ENCODE results near the gene LRIG3.

Gene LRIG3

DNA sequence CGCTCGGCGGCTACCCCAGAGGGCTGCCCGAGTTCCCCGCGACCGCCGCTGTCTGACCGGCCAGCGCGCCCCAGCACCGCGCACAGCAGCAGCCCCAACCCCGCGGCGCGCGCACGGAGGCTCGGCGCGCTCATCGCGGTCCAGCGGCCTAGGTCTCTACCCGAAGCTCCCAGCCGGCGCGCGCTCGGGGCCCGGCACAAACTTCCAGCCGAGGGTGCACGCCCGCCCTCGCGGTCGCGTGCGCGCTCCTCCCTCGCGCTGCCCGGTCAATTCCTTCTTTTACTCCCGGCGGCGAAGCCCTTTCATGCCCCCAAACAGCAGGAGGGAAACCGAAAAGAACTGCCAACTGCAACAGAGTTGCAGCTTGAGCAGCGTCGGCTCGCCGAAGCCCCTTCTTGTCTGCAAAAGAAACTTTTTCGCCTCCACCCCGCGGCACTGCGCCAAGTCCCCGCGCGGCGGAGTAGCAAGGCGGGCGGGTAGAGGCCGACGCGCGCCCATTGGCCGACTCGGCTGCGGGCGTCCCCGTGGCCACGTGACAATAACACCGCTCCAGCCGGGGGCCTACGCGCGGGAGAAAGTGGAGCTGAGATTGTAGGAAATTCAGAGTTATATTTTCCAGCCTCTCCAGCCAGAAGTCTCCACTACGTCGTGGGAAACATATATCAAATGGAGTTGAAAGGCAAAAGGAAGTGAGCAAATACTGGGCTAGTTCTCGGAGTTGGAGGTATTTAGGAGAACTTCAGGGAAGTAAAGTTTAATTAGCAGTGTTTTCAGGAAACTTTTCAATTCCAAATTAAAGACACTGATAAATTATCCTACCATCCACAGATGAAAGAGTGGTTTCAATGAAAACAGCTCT, at the start of gene LRIG3:
Gene LRIG3, minus strand, starts transcription at position 403 of the 859 bp plus-strand sequence. Its CDS starts 269 bp downstream, at position 134.
- Histone ChIP-seq H3K4me1 (ENCODE audit: control insufficient read depth, insufficient read depth, low read length) (peaks cover 2% of the 10 kb centered on the region), H3K4me3 (ENCODE audit: low read length) (peak within 1 kb of the TSS; percentile 87), H3K9ac (ENCODE audit: low read length) (peak within 1 kb of the TSS; percentile 52), H3K27ac (ENCODE audit: low read depth, low read length) (peak within 1 kb of the TSS; percentile 88), H3K27me3 (ENCODE audit: control insufficient read depth, insufficient read depth, low read length) (no peaks in the 10 kb centered on the region), H3K36me3 (ENCODE audit: control insufficient read depth, insufficient read depth, low read length) (no peaks in the 10 kb centered on the region)

- Histone ChIP-seq H3K9ac (ENCODE audit: low read length) (no peak overlapping the region), H3K36me3 (ENCODE audit: control insufficient read depth, insufficient read depth, low read length) (no peaks in the 10 kb centered on the region), H3K4me1 (ENCODE audit: control insufficient read depth, insufficient read depth, low read length) (no peaks in the 10 kb centered on the region), H3K27me3 (ENCODE audit: control insufficient read depth, insufficient read depth, low read length) (no peaks in the 10 kb centered on the region), H3K4me3 (ENCODE audit: low read length) (no peak overlapping the region), H3K27ac (ENCODE audit: low read depth, low read length) (no peak overlapping the region)
Observed at GRCh38 chr12:58969237-58969636, 48.9 kb upstream of the LRIG3 start.

DNA sequence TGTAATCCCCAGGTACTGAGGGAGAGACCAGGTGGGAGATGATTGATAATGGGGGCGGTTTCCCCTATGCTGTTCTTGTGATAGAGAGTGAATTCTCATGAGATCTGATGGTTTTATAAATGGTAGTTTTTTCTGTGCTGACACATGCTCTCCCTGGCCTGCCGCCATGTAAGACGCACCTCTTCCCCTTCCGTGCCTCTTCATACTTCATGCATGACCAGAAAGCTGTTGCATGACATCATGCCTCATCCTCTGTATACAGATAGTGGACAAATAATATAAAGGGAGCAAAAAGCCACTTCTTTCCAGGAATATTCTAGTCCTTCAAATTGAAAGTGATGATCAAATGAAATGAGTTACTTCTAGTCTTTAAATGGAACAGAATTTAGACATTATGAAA, 47.3 kb upstream of the LRIG3 start:
- H3K9ac ChIP-seq (ENCODE audit: low read length), result no peak overlapping the region
- H3K27me3 ChIP-seq (ENCODE audit: control insufficient read depth, insufficient read depth, low read length), result no peaks in the 10 kb centered on the region
- H3K4me1 ChIP-seq (ENCODE audit: control insufficient read depth, insufficient read depth, low read length), result no peaks in the 10 kb centered on the region
- H3K36me3 ChIP-seq (ENCODE audit: control insufficient read depth, insufficient read depth, low read length), result no peaks in the 10 kb centered on the region
- H3K27ac ChIP-seq (ENCODE audit: low read depth, low read length), result no peak overlapping the region
- no peak overlapping the region for H3K4me3 ChIP-seq (ENCODE audit: low read length)

GRCh38 chr12:58966939-58967338, 46.6 kb upstream of the LRIG3 start:
- Histone ChIP-seq H3K4me1 (ENCODE audit: control insufficient read depth, insufficient read depth, low read length) (no peaks in the 10 kb centered on the region), H3K27me3 (ENCODE audit: control insufficient read depth, insufficient read depth, low read length) (no peaks in the 10 kb centered on the region), H3K27ac (ENCODE audit: low read depth, low read length) (no peak overlapping the region)

GRCh38 chr12:58965568-58965967, 45.3 kb upstream of the LRIG3 start:
- no peaks in the 10 kb centered on the region for H3K36me3 ChIP-seq (ENCODE audit: control insufficient read depth, insufficient read depth, low read length)

More at GRCh38 chr12:58966939-58967338, 46.6 kb upstream of the LRIG3 start:
- Histone ChIP-seq H3K9ac (ENCODE audit: low read length) (no peak overlapping the region), H3K36me3 (ENCODE audit: control insufficient read depth, insufficient read depth, low read length) (no peaks in the 10 kb centered on the region), H3K4me3 (ENCODE audit: low read length) (no peak overlapping the region)

DNA sequence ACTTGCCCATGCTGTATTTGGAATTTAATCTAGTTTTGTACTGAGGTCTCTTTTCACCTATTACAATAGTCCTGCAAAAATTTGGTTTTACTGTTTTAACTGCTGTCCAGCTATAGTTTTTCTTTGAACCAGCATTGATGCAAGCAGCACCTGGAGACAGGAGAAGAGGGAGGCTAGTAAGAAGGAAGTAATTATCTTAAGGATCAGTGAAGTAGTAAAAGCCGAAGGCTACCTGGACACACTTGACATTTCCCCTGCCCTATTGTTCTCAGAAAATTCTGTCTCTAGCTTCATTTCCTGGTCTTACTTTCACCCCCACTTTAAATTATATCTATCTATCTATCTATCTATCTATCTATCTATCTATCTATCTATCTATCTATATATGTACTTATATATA, 43.5 kb upstream of the LRIG3 start:
- no peaks in the 10 kb centered on the region for H3K4me1 ChIP-seq (ENCODE audit: control insufficient read depth, insufficient read depth, low read length)
- H3K27me3 ChIP-seq (ENCODE audit: control insufficient read depth, insufficient read depth, low read length), result no peaks in the 10 kb centered on the region
- H3K36me3 ChIP-seq (ENCODE audit: control insufficient read depth, insufficient read depth, low read length), result no peaks in the 10 kb centered on the region
- no peak overlapping the region for H3K4me3 ChIP-seq (ENCODE audit: low read length)
- no peak overlapping the region for H3K9ac ChIP-seq (ENCODE audit: low read length)
- no peak overlapping the region for H3K27ac ChIP-seq (ENCODE audit: low read depth, low read length)

More at GRCh38 chr12:58965568-58965967, 45.3 kb upstream of the LRIG3 start:
- no peaks in the 10 kb centered on the region for H3K4me1 ChIP-seq (ENCODE audit: control insufficient read depth, insufficient read depth, low read length)
- H3K9ac ChIP-seq (ENCODE audit: low read length), result no peak overlapping the region
- no peak overlapping the region for H3K4me3 ChIP-seq (ENCODE audit: low read length)
- no peaks in the 10 kb centered on the region for H3K27me3 ChIP-seq (ENCODE audit: control insufficient read depth, insufficient read depth, low read length)
- H3K27ac ChIP-seq (ENCODE audit: low read depth, low read length), result no peak overlapping the region

- Histone ChIP-seq H3K36me3 (ENCODE audit: control insufficient read depth, insufficient read depth, low read length) (no peaks in the 10 kb centered on the region), H3K27me3 (ENCODE audit: control insufficient read depth, insufficient read depth, low read length) (no peaks in the 10 kb centered on the region), H3K9ac (ENCODE audit: low read length) (no peak overlapping the region), H3K27ac (ENCODE audit: low read depth, low read length) (no peak overlapping the region), H3K4me1 (ENCODE audit: control insufficient read depth, insufficient read depth, low read length) (no peaks in the 10 kb centered on the region), H3K4me3 (ENCODE audit: low read length) (no peak overlapping the region)
Observed at GRCh38 chr12:58961906-58962305, 41.6 kb upstream of the LRIG3 start.

GRCh38 chr12:58961166-58961565, 40.9 kb upstream of the LRIG3 start:
- H3K36me3 ChIP-seq (ENCODE audit: control insufficient read depth, insufficient read depth, low read length), result no peaks in the 10 kb centered on the region
- no peak overlapping the region for H3K27ac ChIP-seq (ENCODE audit: low read depth, low read length)
- H3K27me3 ChIP-seq (ENCODE audit: control insufficient read depth, insufficient read depth, low read length), result no peaks in the 10 kb centered on the region
- H3K9ac ChIP-seq (ENCODE audit: low read length), result no peak overlapping the region
- no peak overlapping the region for H3K4me3 ChIP-seq (ENCODE audit: low read length)
- no peaks in the 10 kb centered on the region for H3K4me1 ChIP-seq (ENCODE audit: control insufficient read depth, insufficient read depth, low read length)

- no peak overlapping the region for H3K27ac ChIP-seq (ENCODE audit: low read depth, low read length)
- no peak overlapping the region for H3K4me3 ChIP-seq (ENCODE audit: low read length)
- H3K9ac ChIP-seq (ENCODE audit: low read length), result no peak overlapping the region
- no peaks in the 10 kb centered on the region for H3K4me1 ChIP-seq (ENCODE audit: control insufficient read depth, insufficient read depth, low read length)
- H3K27me3 ChIP-seq (ENCODE audit: control insufficient read depth, insufficient read depth, low read length), result no peaks in the 10 kb centered on the region
- H3K36me3 ChIP-seq (ENCODE audit: control insufficient read depth, insufficient read depth, low read length), result no peaks in the 10 kb centered on the region
Observed at GRCh38 chr12:58959639-58960300, 39.5 kb upstream of the LRIG3 start.

DNA sequence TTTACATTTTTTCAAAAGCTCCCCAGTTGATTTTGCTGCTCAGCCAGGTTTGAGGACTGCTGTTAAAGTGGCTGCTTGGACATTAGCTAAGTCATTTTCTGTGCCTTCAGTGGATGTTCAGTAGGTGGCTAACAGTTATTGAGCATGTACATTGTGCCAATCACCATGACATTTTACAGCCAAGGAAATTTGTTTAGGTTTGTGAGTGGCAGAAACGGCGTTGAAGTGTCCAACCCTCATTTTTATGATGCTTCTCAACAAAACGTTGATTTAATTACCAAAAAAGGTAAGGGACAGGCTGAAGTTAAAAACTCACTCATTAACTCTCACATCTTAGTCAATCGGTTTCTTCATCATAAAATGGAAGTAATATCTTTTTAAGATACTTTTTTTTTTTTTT, 37.0 kb upstream of the LRIG3 start:
- H3K36me3 ChIP-seq (ENCODE audit: control insufficient read depth, insufficient read depth, low read length), result no peaks in the 10 kb centered on the region
- no peak overlapping the region for H3K9ac ChIP-seq (ENCODE audit: low read length)
- no peak overlapping the region for H3K4me3 ChIP-seq (ENCODE audit: low read length)
- H3K4me1 ChIP-seq (ENCODE audit: control insufficient read depth, insufficient read depth, low read length), result no peaks in the 10 kb centered on the region
- no peaks in the 10 kb centered on the region for H3K27me3 ChIP-seq (ENCODE audit: control insufficient read depth, insufficient read depth, low read length)
- H3K27ac ChIP-seq (ENCODE audit: low read depth, low read length), result no peak overlapping the region

- no peaks in the 10 kb centered on the region for H3K36me3 ChIP-seq (ENCODE audit: control insufficient read depth, insufficient read depth, low read length)
- H3K9ac ChIP-seq (ENCODE audit: low read length), result no peak overlapping the region
- H3K4me1 ChIP-seq (ENCODE audit: control insufficient read depth, insufficient read depth, low read length), result no peaks in the 10 kb centered on the region
- no peak overlapping the region for H3K27ac ChIP-seq (ENCODE audit: low read depth, low read length)
- no peak overlapping the region for H3K4me3 ChIP-seq (ENCODE audit: low read length)
- no peaks in the 10 kb centered on the region for H3K27me3 ChIP-seq (ENCODE audit: control insufficient read depth, insufficient read depth, low read length)
Observed at GRCh38 chr12:58955849-58956248, 35.5 kb upstream of the LRIG3 start.

GRCh38 chr12:58954002-58954401, 33.7 kb upstream of the LRIG3 start:
- Histone ChIP-seq H3K27me3 (ENCODE audit: control insufficient read depth, insufficient read depth, low read length) (no peaks in the 10 kb centered on the region), H3K9ac (ENCODE audit: low read length) (no peak overlapping the region), H3K36me3 (ENCODE audit: control insufficient read depth, insufficient read depth, low read length) (no peaks in the 10 kb centered on the region), H3K27ac (ENCODE audit: low read depth, low read length) (no peak overlapping the region), H3K4me3 (ENCODE audit: low read length) (no peak overlapping the region), H3K4me1 (ENCODE audit: control insufficient read depth, insufficient read depth, low read length) (no peaks in the 10 kb centered on the region)

DNA sequence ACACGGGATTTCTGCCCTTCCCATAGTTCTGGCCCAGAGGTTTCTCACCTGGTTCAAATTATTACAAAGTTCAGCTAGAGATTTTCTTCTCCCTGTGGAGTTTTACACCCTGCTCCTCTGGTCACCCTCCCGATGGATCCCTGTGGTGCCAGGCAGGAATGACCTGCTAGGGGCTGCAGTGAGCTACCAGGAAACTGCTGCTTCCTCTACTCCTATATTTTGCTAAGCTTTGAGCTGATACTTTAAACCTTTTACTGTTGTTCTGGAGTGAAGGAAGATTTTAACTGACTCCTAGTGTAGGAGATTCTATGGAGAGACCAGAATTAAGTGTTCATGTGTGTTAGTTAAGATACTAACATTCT, 30.4 kb upstream of the LRIG3 start:
- no peak overlapping the region for H3K9ac ChIP-seq (ENCODE audit: low read length)
- H3K27me3 ChIP-seq (ENCODE audit: control insufficient read depth, insufficient read depth, low read length), result no peaks in the 10 kb centered on the region
- no peak overlapping the region for H3K4me3 ChIP-seq (ENCODE audit: low read length)
- no peaks in the 10 kb centered on the region for H3K4me1 ChIP-seq (ENCODE audit: control insufficient read depth, insufficient read depth, low read length)
- no peak overlapping the region for H3K27ac ChIP-seq (ENCODE audit: low read depth, low read length)
- H3K36me3 ChIP-seq (ENCODE audit: control insufficient read depth, insufficient read depth, low read length), result no peaks in the 10 kb centered on the region

Measured in rectal smooth muscle tissue (tissue), 1 donor.